DMS53 (cell line): ENCODE measurements around the gene AHCYL2.
"Not testable (repeated sequence)": the region's sequence is repeated elsewhere in the genome, so short reads cannot be mapped to it uniquely, and the experiment has no call there.

ENCODE experiments used
- DNase-seq: peaks from one replicate; lab custom pipeline; 2025; lab: John Stamatoyannopoulos, UW

The AHCYL2 gene

GRCh38 chr7:129209067-129209926, 15.5 kb upstream of the AHCYL2 start:
- DNase-seq = no peak

DNA sequence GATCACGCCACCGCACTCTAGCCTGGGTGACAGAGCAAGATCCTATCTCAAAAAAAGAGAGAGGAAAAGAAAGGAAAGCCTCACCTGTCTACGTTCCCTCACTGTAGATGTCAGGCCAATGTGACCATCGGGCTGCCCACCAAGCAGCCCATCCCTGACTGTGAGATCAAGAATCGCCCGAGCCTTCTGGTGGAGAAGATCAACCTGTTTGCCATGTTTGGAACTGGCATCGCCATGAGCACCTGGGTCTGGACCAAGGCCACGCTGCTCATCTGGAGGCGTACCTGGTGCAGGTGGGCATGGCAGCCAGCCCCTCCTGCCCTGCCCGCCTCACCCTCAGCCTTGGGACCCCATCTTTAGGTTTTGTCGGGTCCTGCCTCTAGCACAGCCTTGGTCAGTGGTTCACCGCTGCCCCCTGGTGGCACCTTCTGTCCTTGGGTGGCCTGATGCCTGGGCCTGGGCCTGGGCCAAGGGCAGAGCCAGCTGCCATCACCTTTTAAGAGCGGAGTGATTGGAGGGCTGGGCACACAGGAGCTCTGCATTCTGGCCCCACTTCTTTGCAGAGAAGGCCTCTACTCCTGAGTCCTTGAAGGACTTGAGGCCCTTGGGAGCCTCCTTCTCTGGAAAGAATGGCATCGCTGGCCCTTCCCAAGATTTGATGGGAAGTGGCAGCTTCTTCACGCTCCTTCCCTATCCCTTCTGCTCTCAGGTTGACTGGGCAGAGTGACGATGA, 14.4 kb upstream of the AHCYL2 start:
- DNase-seq = peak; percentile 79

GRCh38 chr7:129210989-129211312, 13.9 kb upstream of the AHCYL2 start:
- DNase-seq = no peak

GRCh38 chr7:129212126-129212525, 12.7 kb upstream of the AHCYL2 start:
- DNase-seq = no peak

GRCh38 chr7:129212596-129212995, 12.2 kb upstream of the AHCYL2 start:
- no peak for DNase-seq

- DNase-seq = peak; percentile 81
These were observed 11.0 kb upstream of the AHCYL2 start for GRCh38 chr7:129213828-129214227.

DNA sequence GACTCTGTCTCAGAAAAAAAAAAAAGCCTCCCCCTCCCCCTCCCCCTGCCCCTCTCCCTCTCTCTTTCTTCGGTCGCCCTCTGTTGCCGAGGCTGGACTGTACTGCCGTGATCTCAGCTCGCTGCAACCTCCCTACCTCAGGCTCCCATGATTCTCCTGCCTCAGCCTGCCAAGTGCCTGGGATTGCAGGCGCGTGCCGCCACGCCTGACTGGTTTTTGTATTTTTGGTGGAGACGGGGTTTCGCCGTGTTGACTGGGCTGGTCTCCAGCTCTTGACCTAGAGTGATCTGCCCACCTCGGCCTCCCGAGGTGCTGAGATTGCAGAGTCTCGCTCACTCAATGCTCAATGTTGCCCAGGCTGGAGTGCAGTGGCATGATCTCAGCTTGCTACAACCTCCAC, 9.1 kb upstream of the AHCYL2 start:
- DNase-seq = peak; percentile 26

DNA sequence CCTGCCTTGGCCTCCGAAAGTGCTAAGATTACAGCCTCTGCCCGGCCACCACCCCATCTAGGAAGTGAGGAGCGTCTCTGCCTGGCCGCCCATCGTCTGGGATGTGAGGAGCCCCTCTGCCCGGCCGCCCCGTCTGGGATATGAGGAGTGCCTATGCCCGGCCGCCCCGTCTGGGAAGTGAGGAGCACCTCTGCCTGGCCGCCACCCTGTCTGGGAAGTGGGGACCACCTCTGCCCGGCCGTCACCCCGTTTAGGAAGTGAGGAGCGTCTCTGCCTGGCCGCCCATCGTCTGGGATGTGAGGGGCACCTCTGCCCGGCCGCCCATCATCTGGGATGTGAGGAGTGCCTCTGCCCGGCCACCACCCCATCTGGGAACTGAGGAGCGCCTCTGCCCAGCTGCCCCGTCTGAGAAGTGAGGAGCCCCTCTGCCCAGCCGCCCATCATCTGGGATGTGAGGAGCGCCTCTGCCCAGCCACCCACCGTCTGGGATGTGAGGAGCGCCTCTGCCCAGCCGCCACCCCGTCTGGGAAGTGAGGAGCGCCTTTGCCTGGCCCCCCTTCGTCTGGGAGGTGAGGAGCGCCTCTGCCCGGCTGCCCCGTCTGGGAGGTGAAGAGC, 8.6 kb upstream of the AHCYL2 start:
- not testable (repeated sequence) for DNase-seq

GRCh38 chr7:129216821-129217416, 7.9 kb upstream of the AHCYL2 start:
- DNase-seq = not testable (repeated sequence)

- DNase-seq = peak; percentile 94
These were observed 6.2 kb upstream of the AHCYL2 start for GRCh38 chr7:129218514-129219062.

- not testable (repeated sequence) for DNase-seq
These were observed 5.7 kb upstream of the AHCYL2 start for GRCh38 chr7:129219166-129219565.

DNA sequence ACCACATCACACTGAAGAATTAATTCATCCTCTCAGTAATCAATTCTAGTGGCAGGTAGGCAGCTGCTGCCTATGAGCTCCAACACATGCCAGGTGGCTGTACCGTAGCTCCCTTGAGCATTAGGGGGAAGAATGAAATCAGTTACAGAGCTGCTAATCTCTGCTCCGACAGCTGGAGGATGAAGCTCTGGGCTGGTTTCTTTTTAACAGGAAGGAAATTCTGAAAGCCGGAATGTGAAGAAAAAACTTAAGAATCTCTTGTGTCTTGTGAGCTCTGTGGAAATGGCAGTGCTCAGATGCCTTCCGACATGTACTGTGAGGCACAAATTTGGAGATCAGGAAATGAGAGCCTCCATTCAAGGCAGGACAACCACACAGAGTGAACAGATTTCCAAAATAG, 2.8 kb upstream of the AHCYL2 start:
- no peak for DNase-seq

- peak; percentile 84 for DNase-seq
These were observed 538 bp downstream of the AHCYL2 start for GRCh38 chr7:129225206-129225930.

- no peak for DNase-seq
These were observed 1.2 kb downstream of the AHCYL2 start for GRCh38 chr7:129225931-129226572.

GRCh38 chr7:129227646-129228578, 3.1 kb downstream of the AHCYL2 start:
- DNase-seq = no peak

DNA sequence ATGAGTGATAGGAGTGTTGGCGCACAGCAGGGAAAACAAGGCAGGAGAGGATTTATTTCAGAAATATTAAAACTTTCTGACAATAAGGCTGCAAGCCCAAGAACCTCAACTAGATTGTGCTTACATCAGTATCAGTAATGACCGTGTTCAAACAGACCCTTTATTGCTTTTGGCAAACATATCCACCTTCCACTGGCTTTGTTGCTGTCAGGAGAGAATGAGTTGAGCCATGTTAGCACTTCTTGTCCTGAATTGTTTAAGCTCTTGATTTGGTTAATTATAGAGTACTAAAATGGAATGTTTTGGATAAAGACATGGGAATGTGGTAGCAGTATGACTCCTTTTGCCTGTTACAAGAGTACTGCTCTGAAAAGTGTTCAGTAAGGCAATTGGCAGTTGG, 3.8 kb downstream of the AHCYL2 start:
- no peak for DNase-seq

DNA sequence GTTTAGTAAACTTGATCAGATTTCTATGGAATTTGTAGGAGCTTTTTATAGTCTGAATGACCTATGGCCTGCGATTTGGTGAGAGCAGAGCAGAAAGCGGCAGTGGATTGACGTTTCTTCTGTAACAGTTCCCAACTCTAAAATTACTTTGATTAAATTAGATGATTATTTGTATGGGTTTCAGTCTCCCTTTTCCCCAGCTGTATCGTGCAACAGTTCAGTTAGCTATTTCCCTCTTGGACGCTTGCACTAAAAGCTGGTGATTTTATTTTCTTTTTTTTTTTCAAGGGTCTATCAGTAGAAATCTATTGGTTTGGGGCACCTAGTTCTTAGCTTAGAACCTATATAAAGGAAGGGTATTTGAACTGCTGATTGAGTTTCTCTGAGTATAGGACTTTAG, 6.8 kb downstream of the AHCYL2 start:
- DNase-seq = no peak

DNA sequence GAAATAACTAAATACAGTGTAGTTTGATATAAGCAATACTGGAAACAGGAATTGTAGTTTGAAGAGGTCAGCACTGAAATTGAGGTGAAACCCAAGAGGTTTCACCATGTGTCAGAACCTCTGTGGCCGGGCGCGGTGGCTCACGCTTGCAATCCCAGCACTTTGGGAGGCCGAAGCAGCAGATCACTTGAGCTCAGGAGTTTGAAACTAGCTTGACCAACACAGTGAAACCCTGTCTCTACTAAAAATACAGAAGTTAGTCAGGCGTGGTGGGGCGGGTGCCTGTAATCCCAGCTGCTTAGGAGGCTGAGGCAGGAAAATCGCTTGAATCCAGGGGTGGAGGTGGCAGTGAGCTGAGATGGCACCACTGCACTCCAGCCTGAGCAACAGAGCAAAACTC, 13.7 kb downstream of the AHCYL2 start:
- DNase-seq = no peak

DNA sequence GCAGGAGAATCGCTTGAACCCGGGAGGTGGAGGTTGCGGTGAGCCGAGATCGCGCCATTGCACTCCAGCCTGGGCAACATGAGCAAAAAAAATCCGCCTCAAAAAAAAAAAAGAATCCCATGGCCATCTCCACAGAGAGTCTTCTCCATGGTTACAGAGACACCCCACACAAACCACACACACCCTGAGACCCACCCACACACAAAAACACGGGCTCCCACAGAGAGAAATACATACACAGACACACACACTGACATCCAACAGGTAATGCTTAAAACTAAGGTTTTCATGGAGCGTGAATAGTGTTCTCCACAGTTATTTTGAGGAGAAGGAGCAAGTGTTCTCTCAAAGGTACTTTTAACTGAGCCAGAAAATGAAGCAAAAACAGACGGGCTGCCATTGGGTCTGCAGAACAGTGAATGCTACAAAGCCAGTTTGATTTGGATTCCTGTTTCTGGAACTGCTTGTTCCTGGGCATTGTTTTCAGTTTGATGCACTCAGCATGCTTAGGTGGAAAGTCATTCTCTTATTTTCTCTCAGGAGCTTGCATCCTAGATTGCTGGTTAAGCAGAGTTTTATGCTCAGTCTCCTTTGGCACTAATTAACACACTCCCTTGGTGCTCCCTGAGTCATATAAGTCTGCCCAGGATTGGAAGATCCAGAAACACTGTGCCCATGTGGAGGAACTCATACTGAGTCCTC, 15.4 kb downstream of the AHCYL2 start:
- DNase-seq = no peak
